Colonic mucosa (tissue), 4 donors: ENCODE results near the gene PLA2G2A. TPM values are rescaled to one million over a fixed set of nuclear protein-coding genes. Genes with fewer than 3 reads are reported as not detected.

Experiments
- DNase-seq: peaks from one replicate; pipeline ENCODE4 v3.0.0-alpha.2; 2020
- H3K27ac ChIP-seq: fragments of 200-600 bp; one replicate; pipeline ENCODE4 v1.8.0; 2021
- H3K27me3 ChIP-seq: fragments of 200-600 bp; one replicate; pipeline ENCODE4 v1.8.0; 2021
- H3K36me3 ChIP-seq: fragments of 200-600 bp; one replicate; pipeline ENCODE4 v1.8.0; 2021
- H3K4me1 ChIP-seq: fragments of 200-600 bp; one replicate; pipeline ENCODE4 v1.8.0; 2021; ENCODE audit warnings: mild to moderate bottlenecking
- H3K4me3 ChIP-seq: fragments of 200-600 bp; one replicate; pipeline ENCODE4 v1.8.0; 2021
- H3K9ac ChIP-seq, 2 donors: one replicate each; pipeline ENCODE4 v1.7.0; 2013; ENCODE audit warnings: control low read depth in 2 of 2, low read depth in 2 of 2, low read length in 2 of 2
- H3K9me3 ChIP-seq: fragments of 200-600 bp; one replicate; pipeline ENCODE4 v1.8.0; 2021
- CTCF ChIP-seq: fragments of 200-600 bp; IDR thresholded peaks from one replicate; pipeline ENCODE4 v1.8.0; 2022; ENCODE audit warnings: antibody characterized with exemption, mild to moderate bottlenecking
- intact Hi-C: fragments of 100-400 bp; cut with DNase I; formaldehyde crosslinking; loops from one replicate; pipeline ENCODE4 v1.14.1; 2022
- total RNA-seq, 2 donors: library from RNA; stranded (reverse); fragmentation: NEBNext Ultra II Directional in 1 of 2; extraction: Animal tissue kit (Norgen Biotek cat#: 25700) in 1 of 2; gene quantifications; one replicate each; pipeline ENCODE4 v1.2.1, GENCODE V29; 2021
- donor health status: healthy.
- donor health status: DM: no; HTN: no; CAD: no.
- donor health status: DM: no; HTN: no; CAD: no.

The PLA2G2A gene
- total RNA-seq, 2 donors from 2014 or later = 135 to 864 TPM

GRCh38 chr1:19941206-19941568 is 38.2 kb downstream of the PLA2G2A start:
- Histone ChIP-seq H3K27me3 (no peaks in the 10 kb centered on the region), H3K27ac (no peak overlapping the region), H3K36me3 (no peaks in the 10 kb centered on the region), H3K9me3 (no peaks in the 10 kb centered on the region), H3K9ac (no peak overlapping the region), H3K4me3 (no peak overlapping the region), H3K4me1 (no peaks in the 10 kb centered on the region)
- intact Hi-C loops = no loop called here
- TF ChIP-seq CTCF = no peak
- DNase-seq = no peak

- Histone ChIP-seq H3K9me3 (no peaks in the 10 kb centered on the region), H3K4me3 (no peak overlapping the region), H3K27ac (no peak overlapping the region), H3K36me3 (no peaks in the 10 kb centered on the region), H3K27me3 (no peaks in the 10 kb centered on the region), H3K4me1 (no peaks in the 10 kb centered on the region), H3K9ac (no peak overlapping the region)
- DNase-seq = no peak
- intact Hi-C loops = no loop called here
- TF ChIP-seq CTCF = no peak
Measured at GRCh38 chr1:19940486-19941205, 38.8 kb downstream of the PLA2G2A start.

GRCh38 chr1:19938472-19938871 is 40.9 kb downstream of the PLA2G2A start:
- intact Hi-C loops = no loop called here
- Histone ChIP-seq H3K9ac (no peak overlapping the region), H3K4me1 (no peaks in the 10 kb centered on the region), H3K27ac (no peak overlapping the region), H3K4me3 (no peak overlapping the region), H3K27me3 (no peaks in the 10 kb centered on the region), H3K36me3 (no peaks in the 10 kb centered on the region), H3K9me3 (no peaks in the 10 kb centered on the region)
- no peak for TF ChIP-seq CTCF
- no peak for DNase-seq

- no peaks in the 10 kb centered on the region for H3K4me1 ChIP-seq
- intact Hi-C loops = no loop called here
Measured at GRCh38 chr1:19936061-19936750, 43.2 kb downstream of the PLA2G2A start.

GRCh38 chr1:19934336-19934735 is 45.1 kb downstream of the PLA2G2A start:
- Histone ChIP-seq H3K4me3 (no peak overlapping the region), H3K27ac (no peak overlapping the region), H3K36me3 (no peaks in the 10 kb centered on the region), H3K9me3 (no peaks in the 10 kb centered on the region), H3K27me3 (no peaks in the 10 kb centered on the region), H3K4me1 (no peaks in the 10 kb centered on the region), H3K9ac (no peak overlapping the region)
- no peak for DNase-seq
- intact Hi-C loops = no loop called here
- TF ChIP-seq CTCF = no peak

More at GRCh38 chr1:19936061-19936750, 43.2 kb downstream of the PLA2G2A start:
- no peak overlapping the region for H3K27ac ChIP-seq
- no peak for DNase-seq
- H3K27me3 ChIP-seq = no peaks in the 10 kb centered on the region
- TF ChIP-seq CTCF = no peak
- no peaks in the 10 kb centered on the region for H3K9me3 ChIP-seq
- no peaks in the 10 kb centered on the region for H3K36me3 ChIP-seq
- H3K9ac ChIP-seq = no peak overlapping the region
- no peak overlapping the region for H3K4me3 ChIP-seq
